GF-D8 (cell line): ENCODE measurements around the gene SH3PXD2B.

Experiments used
- DNase-seq: peaks from one replicate; lab custom pipeline; 2025; lab: John Stamatoyannopoulos, UW

SH3PXD2B gene

GRCh38 chr5:172436879-172437369 is 17.4 kb downstream of the SH3PXD2B start:
- DNase-seq = no peak

GRCh38 chr5:172436078-172436878 is 18.0 kb downstream of the SH3PXD2B start:
- no peak for DNase-seq

DNA sequence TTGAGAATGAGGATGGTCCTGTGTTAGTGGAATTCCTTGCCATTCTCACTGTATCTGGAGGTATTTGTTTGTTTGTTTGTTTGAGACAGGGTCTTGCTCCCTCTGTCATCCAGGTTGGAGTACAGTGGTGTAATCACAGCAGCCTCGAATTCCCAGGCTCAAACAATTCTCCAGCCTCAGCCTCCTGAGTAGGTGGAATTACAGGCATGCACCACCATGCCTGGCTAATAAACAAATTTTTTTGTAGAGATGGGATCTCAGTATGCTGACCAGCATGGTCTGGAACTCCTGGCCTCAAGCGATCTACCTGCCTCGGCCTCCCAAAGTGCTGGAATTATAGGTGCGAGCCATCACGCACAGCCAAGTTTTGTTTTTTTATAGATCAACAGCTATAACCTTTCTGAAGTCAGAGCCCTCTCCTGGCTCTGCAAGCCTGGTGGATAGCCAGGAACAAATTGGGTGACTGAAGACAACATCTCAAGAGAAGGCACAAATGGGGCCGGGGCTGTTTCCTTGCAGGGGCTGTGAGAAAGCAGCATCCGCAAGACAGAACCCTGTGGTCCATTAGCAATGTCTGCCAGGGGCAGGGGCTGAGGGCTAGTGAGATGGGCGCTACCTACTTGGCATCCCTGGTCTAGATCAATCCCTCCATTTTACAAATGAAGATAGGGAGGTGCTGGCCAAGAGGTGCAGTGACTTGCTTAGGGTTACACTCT is 18.8 kb downstream of the SH3PXD2B start:
- DNase-seq = no peak

GRCh38 chr5:172434251-172434650 is 20.1 kb downstream of the SH3PXD2B start:
- DNase-seq = no peak

GRCh38 chr5:172433513-172433912 is 20.8 kb downstream of the SH3PXD2B start:
- no peak for DNase-seq

- no peak for DNase-seq
These were observed 21.3 kb downstream of the SH3PXD2B start for GRCh38 chr5:172433071-172433470.

DNA sequence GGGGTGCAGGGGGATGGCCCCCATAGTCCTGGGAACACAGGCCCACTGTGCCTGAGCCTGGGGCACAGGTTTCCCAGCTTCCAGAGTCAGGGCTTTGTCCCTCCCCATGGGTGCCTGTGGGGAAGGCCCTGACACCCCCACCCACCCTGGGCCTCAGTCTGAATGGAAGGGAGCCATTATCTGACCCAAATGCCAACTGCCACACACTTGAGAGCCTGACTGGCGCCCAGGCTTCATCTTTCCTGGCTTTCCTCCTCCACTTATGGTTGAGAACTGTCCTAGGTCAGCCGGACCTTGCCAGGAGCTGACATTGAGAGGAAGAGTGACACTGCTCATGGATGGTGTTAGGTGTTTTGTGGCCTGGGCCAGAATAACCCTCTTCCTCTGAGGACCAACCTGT is 24.0 kb downstream of the SH3PXD2B start:
- no peak for DNase-seq

DNA sequence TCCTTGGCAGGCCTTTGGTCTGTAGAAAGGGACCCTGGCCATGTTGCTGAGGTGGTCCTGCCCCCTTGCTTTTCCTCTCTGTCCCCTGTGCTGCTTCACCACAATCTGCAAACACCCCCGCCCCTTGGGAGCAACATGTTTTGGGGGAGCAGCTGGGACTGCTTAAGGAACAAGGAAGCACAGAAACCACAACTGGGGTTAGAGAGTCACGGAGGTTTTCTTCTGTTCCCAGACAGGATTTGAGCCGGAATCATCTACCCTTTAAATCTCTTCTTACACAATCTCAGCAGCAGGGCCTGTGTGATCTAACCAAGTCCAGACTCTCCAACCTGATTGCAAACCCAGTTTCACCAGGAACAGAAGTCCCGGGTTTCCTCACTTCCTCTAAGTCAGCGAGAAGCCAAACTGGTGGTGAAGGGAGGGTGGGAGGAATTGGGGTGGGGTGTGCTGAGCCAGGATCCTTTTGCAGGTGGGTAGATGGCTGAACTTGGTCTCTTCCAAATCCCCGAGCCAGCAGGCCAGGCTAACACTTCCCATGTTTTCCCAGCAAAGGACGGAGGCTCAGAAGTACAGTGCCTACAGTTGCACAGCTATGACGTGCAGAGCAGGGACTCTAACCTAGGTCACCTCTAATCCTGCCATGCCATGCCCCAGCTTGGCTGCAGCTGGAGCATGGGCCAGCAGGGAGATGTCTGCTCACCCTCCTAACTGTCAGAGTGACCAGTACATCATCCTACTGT is 25.0 kb downstream of the SH3PXD2B start:
- DNase-seq = no peak

- DNase-seq = no peak
These were observed 25.8 kb downstream of the SH3PXD2B start for GRCh38 chr5:172428224-172429166.

GRCh38 chr5:172427202-172427601 is 27.1 kb downstream of the SH3PXD2B start:
- DNase-seq = no peak

DNA sequence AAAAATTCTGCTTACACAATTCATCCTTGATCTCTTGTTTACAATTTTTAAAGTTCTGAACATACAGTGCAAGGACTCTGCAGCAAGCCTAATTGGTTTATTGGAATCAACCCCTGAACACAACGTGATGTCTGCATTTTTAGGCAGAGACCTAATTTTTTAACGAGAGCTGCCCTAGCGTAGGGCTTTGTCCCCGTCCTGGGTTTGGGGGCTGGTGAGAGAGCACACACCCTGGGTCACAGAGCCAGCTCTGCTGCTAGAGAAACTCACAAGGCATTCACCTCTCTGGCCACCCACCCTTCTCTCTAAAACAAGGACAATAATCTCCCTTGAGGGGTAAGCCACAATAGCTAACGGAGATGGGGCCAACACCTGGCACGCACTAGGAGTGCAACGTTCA is 28.2 kb downstream of the SH3PXD2B start:
- no peak for DNase-seq

- no peak for DNase-seq
These were observed 28.9 kb downstream of the SH3PXD2B start for GRCh38 chr5:172425402-172425801.

- no peak for DNase-seq
These were observed 29.5 kb downstream of the SH3PXD2B start for GRCh38 chr5:172424808-172425207.

- no peak for DNase-seq
These were observed 30.2 kb downstream of the SH3PXD2B start for GRCh38 chr5:172424111-172424490.

DNA sequence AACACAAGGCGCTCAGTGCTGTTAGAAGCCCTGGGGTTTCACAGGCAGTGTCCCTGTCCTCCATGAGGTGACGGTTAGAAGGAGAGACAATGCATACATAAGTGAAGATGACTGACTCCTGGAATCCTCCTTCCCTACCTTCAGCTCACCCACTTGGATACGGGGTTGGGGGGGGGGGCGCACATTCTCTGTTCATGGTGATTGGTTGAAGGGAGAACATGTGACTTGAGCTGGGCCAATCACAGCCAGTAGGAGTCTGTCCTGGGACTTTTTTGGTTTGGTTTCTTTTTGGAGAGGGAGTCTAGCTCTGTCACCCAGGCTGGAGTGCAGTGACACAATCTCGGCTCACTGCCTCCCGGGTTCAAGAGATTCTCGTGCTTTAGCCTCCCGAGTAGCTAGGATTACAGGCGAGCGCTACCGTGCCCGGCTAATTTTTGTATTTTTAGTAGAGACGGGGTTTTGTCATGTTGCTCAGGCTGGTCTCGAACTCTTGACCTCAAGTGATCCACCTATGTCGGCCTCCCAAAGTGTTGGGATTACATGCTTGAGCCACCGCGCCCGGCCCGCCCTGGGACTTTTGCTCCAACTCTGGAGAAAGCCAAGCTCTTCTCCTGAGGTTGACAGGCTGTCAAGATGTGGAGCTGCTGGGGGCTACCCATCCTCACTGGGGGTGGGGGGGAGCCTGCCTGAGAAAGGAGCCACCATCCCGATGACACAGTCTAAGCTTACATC is 30.8 kb downstream of the SH3PXD2B start:
- DNase-seq = no peak

GRCh38 chr5:172422255-172422654 is 32.1 kb downstream of the SH3PXD2B start:
- DNase-seq = no peak

DNA sequence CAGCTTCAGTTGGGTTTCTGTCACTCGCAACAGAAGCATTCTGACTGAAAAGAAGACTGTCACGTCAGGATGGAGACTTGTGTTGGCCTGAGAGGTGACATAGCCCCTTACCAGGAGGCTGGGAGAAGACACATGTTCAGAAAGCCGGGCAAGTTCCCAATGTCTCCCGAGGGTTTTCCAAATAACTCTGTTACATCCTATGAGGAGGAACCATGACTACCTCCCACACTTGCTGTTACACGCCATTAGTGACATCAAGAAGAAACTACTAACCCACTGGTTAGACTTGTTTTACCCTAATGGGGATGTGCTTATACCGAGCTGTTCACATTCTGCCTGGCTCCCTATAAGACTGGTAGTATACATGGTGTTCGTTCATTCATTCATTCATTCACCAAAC is 33.3 kb downstream of the SH3PXD2B start:
- no peak for DNase-seq

- no peak for DNase-seq
These were observed 33.9 kb downstream of the SH3PXD2B start for GRCh38 chr5:172420235-172420939.

GRCh38 chr5:172418862-172419814 is 35.2 kb downstream of the SH3PXD2B start:
- DNase-seq = no peak
